Stimulated activated effector memory CD8-positive, alpha-beta T cell treated with anti-CD3 and anti-CD28 coated beads, Interleukin-12 subunit alpha, Interleukin-12 subunit beta, amount 100 ng/mL, for 72 hours (primary cell): ENCODE data around the gene PIK3C2A.
A peak's percentile ranks its signal among the peaks of the same experiment; 100 is the strongest.

Source experiments
- ATAC-seq: fragments of 150-1000 bp; cut with Tn5 transposase; 2 replicates; pipeline ENCODE4 v1.10.0; 2021
- DNase-seq, 2 donors: peaks; one replicate each; pipeline ENCODE4 v3.0.0; 2021 to 2022; ENCODE audit warnings: low spot score in 2 of 2
- H3K27ac Mint-ChIP-seq: one replicate; pipeline ENCODE4 v1.8.0; 2022; ENCODE audit warnings: mild to moderate bottlenecking, mixed read lengths
- H3K36me3 Mint-ChIP-seq: one replicate; pipeline ENCODE4 v1.8.0; 2022; ENCODE audit warnings: mild to moderate bottlenecking, mixed read lengths
- H3K4me1 Mint-ChIP-seq: one replicate; pipeline ENCODE4 v1.8.0; 2022; ENCODE audit warnings: mixed read lengths
- H3K4me3 Mint-ChIP-seq: one replicate; pipeline ENCODE4 v1.8.0; 2022; ENCODE audit warnings: mild to moderate bottlenecking, mixed read lengths
- H3K9me3 Mint-ChIP-seq: one replicate; pipeline ENCODE4 v1.8.0; 2022; ENCODE audit warnings: mixed read lengths

PIK3C2A gene

DNA sequence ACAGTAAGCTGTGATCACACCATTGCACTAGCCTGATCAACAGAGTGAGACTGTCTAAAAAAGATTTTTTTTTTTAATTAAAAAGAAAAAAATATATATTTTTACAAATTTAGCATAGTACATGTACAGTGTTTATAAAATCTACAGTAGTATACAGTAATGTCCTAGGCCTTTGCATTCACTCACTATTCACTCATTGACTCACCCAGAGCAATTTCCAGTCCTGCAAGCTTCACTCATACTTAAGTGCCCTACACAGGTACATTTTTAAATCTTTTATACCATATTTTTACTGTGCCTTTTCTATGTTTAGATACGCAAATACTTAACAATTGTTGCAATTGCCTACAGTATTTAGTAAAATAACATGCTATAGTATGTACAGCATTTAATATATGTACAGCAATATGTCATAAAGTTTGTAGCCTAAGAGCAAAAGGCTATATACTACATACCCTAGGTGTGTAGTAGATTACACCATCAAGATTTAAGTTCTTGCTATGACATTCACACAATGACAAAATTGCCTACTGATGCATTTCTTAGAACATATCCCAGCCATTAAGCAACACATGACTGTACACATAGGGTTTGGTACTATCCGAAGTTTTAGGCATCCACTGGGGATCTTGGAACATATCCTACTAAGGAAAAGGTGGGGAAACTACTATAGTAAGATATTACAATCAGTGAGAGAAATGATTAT lies 22.8 kb downstream of the PIK3C2A start:
- H3K36me3 Mint-ChIP-seq = peaks cover 20% of the 10 kb centered on the region
- H3K4me3 Mint-ChIP-seq = no peak overlapping the region
- peaks cover 12% of the 10 kb centered on the region for H3K4me1 Mint-ChIP-seq
- H3K9me3 Mint-ChIP-seq = no peaks in the 10 kb centered on the region
- DNase-seq (no peak), ATAC-seq (no peak)
- H3K27ac Mint-ChIP-seq = no peak overlapping the region

DNA sequence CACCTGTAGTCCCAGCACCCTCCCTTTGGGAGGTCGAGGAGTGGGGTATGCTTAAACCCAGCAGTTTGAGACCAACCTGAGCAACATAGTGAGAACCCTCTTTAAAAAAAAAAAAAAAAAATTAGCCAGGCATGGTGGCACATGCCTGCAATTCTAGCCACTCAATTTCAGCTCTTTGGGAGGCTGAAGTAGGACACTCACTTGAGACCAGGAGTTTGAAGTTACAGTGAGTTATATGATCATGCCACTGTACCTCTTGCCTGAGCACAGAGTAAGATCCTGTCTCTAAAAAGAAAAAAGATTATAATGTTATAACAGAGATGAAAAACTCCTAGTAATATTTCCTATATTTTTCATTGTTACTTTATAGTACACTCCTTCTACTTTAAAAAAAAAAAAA lies 23.9 kb downstream of the PIK3C2A start:
- H3K36me3 Mint-ChIP-seq = peaks cover 12% of the 10 kb centered on the region
- H3K27ac Mint-ChIP-seq = no peak overlapping the region
- H3K4me1 Mint-ChIP-seq = peaks cover 12% of the 10 kb centered on the region
- no peak overlapping the region for H3K4me3 Mint-ChIP-seq
- ATAC-seq = no peak
- no peaks in the 10 kb centered on the region for H3K9me3 Mint-ChIP-seq
- no peak for DNase-seq

DNA sequence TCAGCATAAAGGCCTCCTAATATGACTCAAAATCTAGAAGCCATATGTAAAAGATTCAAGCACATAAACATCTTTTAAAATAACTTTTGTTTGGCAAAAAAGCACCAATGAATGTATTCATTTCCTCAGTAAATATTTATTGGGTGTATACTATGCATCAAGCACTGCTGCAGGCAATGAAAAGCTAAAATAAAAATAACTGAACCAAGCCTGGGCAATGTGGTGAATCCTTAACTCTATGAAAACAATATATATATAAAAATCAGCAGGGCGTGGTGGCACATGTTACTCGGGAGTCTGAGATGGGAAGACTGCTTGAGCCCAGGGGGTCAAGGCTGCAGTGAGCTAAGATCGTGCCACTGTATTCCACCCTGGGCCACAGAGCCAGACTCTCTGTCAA lies 27.8 kb downstream of the PIK3C2A start:
- no peak for ATAC-seq
- Mint-ChIP-seq H3K27ac (no peak overlapping the region), H3K9me3 (no peaks in the 10 kb centered on the region), H3K4me3 (no peak overlapping the region), H3K4me1 (no peaks in the 10 kb centered on the region), H3K36me3 (peaks cover 12% of the 10 kb centered on the region)
- DNase-seq = no peak

DNA sequence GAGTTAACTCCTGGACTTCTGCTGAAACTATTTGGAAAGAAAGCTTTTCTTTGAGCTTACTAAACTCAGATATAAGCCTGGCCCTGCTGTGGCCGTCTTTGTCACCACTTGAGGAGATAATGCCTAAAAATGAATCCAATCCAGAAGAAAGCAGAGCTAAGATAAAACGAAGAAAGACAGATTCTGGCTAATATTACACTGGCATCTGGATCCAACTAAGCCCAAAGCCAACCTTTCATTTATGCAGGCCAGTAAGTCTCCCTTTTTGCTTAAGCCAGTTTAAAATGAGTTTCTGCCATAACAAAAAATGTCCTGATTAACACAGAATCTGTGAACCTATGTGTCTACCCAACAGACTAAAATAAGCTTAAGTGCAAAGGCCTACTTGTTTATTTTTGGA lies 34.5 kb downstream of the PIK3C2A start:
- ATAC-seq = no peak
- no peak for DNase-seq
- H3K4me1 Mint-ChIP-seq = peaks cover 9% of the 10 kb centered on the region
- H3K27ac Mint-ChIP-seq = no peak overlapping the region
- no peaks in the 10 kb centered on the region for H3K9me3 Mint-ChIP-seq
- no peak overlapping the region for H3K4me3 Mint-ChIP-seq
- H3K36me3 Mint-ChIP-seq = peaks cover 9% of the 10 kb centered on the region

DNA sequence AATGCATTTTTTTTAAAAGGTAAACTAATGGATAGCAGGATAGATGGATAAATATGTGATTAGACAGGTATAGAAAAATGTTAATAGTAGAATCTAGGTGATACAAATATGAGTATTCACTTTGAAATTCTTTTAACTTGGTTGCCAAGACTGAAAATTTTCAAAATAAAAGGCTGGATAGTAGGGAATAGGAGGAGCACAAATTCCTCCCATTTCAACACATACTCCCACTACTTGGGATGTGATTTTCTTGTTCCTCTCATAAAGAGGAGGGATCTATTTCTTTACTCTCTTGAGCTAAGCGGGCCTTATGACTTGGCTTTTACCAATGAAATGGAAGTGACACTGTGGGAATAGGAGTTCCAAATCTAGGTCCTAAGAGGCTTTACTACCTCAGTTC lies 35.9 kb downstream of the PIK3C2A start:
- H3K4me3 Mint-ChIP-seq = no peak overlapping the region
- DNase-seq (no peak), ATAC-seq (no peak)
- no peaks in the 10 kb centered on the region for H3K9me3 Mint-ChIP-seq
- H3K36me3 Mint-ChIP-seq = peaks cover 23% of the 10 kb centered on the region
- no peak overlapping the region for H3K27ac Mint-ChIP-seq
- peaks cover 9% of the 10 kb centered on the region for H3K4me1 Mint-ChIP-seq

DNA sequence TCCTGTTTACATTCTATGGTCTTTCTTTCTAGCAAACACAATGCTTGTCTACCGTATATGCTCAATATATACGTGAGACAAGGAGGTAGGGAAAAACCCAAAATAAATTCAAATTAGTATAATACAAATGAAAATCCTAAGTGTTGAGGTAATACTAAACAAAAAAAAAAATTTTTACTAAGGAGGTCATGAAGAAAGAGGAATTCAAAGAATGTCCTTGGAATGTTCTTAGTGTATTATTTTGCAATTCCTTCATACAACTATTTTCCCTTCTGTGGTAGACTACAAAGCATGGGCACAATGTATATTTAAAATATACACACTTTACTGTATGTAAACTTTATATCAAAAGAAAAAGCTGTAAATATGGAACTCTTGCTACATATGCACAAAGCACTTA lies 36.4 kb downstream of the PIK3C2A start:
- no peak for ATAC-seq
- H3K4me3 Mint-ChIP-seq = no peak overlapping the region
- no peak overlapping the region for H3K27ac Mint-ChIP-seq
- H3K4me1 Mint-ChIP-seq = peaks cover 9% of the 10 kb centered on the region
- peaks cover 24% of the 10 kb centered on the region for H3K36me3 Mint-ChIP-seq
- DNase-seq = no peak
- H3K9me3 Mint-ChIP-seq = no peaks in the 10 kb centered on the region

DNA sequence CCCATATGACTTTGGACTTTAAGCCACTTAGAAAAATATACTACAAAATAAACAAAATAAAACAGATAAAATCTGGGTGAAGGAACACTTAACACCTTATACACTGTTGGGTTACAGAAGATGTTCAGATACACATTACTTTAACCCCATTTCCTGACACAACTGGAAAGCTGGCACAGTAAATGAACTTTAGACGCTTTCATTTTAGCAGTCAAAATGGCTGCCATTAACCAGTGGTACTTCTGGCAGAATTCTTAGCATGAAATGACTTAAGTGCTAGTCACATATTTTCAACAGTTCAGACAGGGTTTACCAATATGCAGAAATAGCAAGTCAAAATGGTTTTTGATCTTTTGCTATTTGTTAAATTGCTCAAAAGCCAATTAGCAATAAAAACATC lies 37.9 kb downstream of the PIK3C2A start:
- peaks cover 14% of the 10 kb centered on the region for H3K4me1 Mint-ChIP-seq
- H3K27ac Mint-ChIP-seq = no peak overlapping the region
- H3K4me3 Mint-ChIP-seq = no peak overlapping the region
- H3K9me3 Mint-ChIP-seq = no peaks in the 10 kb centered on the region
- H3K36me3 Mint-ChIP-seq = peaks cover 24% of the 10 kb centered on the region
- DNase-seq (no peak), ATAC-seq (no peak)

DNA sequence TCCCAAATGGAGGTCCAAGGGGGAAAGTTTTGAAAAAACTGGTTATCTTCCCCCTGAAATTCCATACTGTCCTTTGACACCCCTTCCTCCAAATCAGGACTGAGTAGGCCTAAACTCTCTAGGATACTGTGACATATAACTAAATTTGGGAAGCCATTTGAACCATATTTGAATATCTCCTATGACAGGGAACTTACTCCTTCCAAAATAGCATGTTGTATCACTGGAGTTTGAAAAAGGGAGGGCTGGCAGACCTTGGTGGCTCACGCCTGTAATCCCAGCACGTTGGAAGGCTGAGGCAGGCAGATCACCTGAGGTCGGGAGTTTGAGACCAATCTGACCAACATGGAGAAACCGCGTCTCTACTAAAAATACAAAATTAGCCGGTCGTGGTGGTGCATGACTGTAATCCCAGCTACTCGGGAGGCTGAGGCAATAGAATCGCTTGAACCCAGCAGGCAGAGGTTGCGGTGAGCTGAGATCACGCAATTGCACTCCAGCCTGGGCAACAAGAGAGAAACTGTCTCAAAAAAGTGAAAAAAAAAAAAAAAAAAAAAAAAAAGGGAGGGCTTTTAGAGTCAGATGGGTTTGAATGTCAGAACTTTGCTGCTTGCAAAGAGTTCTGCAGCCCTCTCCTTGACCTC lies 42.4 kb downstream of the PIK3C2A start:
- Mint-ChIP-seq H3K27ac (no peak overlapping the region), H3K4me1 (peaks cover 20% of the 10 kb centered on the region), H3K36me3 (peaks cover 29% of the 10 kb centered on the region), H3K9me3 (no peaks in the 10 kb centered on the region), H3K4me3 (no peak overlapping the region)
- no peak for ATAC-seq
- DNase-seq = no peak

DNA sequence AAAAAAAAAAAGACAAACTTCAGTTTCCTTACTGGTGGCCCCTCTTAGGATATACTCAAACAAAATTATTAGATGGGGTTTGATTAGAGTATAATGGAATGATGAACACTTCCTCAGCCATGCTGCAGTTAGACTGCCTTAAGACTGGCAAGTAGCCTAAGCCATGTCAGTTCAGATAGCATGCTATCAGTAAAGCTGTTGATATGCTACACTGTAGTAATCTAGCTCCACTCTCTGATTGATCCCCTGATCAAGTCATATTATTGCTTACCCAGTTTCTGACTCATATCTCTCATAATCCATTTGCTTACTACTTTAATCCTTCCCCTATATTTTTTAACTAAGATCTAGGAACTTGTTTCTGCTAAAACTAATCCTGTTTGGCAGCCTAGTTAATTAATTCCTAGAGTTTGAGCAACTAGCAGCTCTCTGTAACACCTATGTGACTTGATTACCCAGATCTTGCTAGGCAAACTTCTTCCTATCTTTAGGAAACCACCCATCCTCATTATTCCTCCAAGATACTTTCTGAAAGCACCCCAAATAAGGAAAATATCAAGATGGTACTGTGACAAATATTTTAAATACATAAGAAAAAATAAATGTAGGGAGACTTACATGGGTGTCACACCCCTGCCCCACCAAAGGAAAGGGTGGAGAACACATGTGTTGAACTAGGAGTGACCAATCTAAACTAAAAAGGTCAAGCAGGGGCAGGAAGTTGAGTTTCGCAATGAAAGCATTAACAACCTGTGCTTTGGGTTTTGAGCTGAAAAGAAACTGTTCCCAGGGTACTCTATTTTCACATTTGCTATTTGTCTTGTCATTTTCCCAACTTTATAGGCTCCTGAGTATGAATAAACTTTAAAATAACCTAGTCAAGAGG lies 43.2 kb downstream of the PIK3C2A start:
- H3K4me1 Mint-ChIP-seq = peaks cover 26% of the 10 kb centered on the region
- H3K9me3 Mint-ChIP-seq = no peaks in the 10 kb centered on the region
- peaks cover 29% of the 10 kb centered on the region for H3K36me3 Mint-ChIP-seq
- no peak overlapping the region for H3K27ac Mint-ChIP-seq
- H3K4me3 Mint-ChIP-seq = no peak overlapping the region
- DNase-seq (no peak), ATAC-seq (peak; percentile 67)

DNA sequence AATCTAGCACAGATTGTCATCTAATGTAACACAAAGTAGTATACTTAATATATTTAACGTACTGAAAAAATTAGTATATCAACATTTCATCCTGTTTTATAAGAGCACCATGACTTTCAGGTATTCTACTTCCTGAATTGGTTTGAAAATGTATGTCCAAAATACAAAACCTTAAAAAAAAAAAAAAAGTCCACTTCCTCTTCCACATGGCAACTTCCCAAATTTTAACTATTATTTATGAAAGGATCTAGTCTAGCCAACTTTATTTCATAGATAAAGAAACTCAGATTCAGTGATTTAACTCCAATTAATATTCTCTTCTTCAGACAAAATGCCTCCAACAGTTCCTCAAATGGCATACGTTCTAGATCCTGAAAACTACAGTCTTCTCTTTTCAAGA lies 44.0 kb downstream of the PIK3C2A start:
- ATAC-seq (no peak), DNase-seq (no peak)
- peaks cover 26% of the 10 kb centered on the region for H3K4me1 Mint-ChIP-seq
- no peaks in the 10 kb centered on the region for H3K9me3 Mint-ChIP-seq
- peaks cover 24% of the 10 kb centered on the region for H3K36me3 Mint-ChIP-seq
- no peak overlapping the region for H3K27ac Mint-ChIP-seq
- H3K4me3 Mint-ChIP-seq = no peak overlapping the region

DNA sequence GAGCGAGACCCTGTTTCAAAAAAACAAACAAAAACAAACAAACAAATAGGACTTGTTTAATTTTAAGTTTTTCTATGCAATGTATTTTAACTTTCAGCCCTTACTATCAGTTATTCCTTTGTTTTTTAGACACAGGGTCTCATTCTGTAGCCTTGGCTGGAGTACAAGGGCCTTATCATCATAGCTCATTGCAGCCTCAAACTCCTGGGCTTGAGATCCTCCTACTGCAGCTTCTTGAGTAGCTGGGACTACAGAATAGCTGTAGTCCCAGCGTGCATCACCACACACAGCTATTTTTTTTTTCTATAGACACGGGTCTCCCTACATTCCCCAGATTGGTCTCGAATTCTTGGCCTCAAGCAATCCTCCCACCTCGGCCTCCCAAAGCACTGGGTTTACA lies 44.5 kb downstream of the PIK3C2A start:
- no peak for DNase-seq
- peaks cover 26% of the 10 kb centered on the region for H3K4me1 Mint-ChIP-seq
- H3K4me3 Mint-ChIP-seq = no peak overlapping the region
- H3K9me3 Mint-ChIP-seq = no peaks in the 10 kb centered on the region
- H3K27ac Mint-ChIP-seq = no peak overlapping the region
- peaks cover 19% of the 10 kb centered on the region for H3K36me3 Mint-ChIP-seq
- ATAC-seq = no peak

DNA sequence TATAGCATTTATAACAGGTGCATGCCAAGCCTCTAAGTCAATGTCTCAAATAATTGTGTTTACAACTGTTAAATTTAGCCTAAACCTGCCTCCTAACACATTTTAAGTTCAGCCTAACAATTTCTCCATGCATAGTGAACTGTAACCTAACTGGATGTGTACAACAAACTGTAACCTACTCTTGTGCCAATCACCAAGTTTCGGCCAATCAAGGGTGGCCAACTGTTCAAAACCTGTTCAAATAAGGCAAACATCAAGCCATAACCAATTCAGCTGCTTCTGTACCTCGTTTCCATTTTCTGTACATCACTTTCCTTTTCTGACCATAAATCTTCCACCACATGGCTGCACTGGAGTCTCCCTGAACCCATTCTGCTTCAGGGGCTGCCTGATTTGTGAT lies 45.4 kb downstream of the PIK3C2A start:
- no peak overlapping the region for H3K27ac Mint-ChIP-seq
- H3K36me3 Mint-ChIP-seq = peaks cover 10% of the 10 kb centered on the region
- peaks cover 26% of the 10 kb centered on the region for H3K4me1 Mint-ChIP-seq
- H3K4me3 Mint-ChIP-seq = no peak overlapping the region
- H3K9me3 Mint-ChIP-seq = no peaks in the 10 kb centered on the region
- no peak for DNase-seq
- ATAC-seq = no peak

DNA sequence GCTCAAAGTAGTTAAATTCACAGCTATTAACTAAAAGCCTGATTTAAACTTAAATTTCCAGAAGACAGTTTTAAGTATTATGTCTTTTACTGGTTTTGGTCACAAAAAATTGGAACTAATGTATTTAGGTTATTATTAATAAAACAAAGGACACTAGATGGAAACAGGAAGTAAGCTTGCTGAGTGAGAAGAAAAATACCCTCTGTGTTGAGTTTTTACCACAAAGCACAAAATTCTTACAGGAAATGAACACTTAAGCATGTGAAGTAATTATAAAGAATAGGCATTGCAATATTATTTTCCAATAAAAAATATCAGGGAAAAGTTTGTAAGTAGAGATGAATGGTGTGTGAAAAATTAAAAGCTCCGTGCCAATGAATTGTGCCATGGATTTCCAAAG lies 46.3 kb downstream of the PIK3C2A start:
- H3K4me3 Mint-ChIP-seq = no peak overlapping the region
- no peak overlapping the region for H3K27ac Mint-ChIP-seq
- H3K4me1 Mint-ChIP-seq = peaks cover 32% of the 10 kb centered on the region

DNA sequence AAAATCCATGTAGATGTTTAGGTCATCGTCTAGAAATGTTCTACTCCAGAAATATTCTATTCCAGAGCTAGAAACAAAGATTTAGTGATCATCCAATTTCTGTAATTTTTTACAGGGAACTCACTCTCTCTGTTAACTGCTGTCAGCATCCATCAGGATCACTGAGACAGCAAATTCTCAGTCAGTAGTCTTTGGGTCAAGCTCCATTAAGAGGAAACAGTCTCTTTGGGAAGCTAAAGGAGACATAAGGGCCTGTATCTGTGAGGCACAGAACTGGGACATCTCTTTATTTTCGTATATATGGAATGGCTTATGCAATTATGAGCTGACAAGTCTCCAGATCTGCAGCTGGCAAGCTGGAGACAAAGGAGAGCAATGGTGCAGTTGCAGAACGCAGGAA lies 48.3 kb downstream of the PIK3C2A start:
- H3K9me3 Mint-ChIP-seq = no peaks in the 10 kb centered on the region
- H3K4me1 Mint-ChIP-seq = peaks cover 34% of the 10 kb centered on the region
- ATAC-seq (no peak), DNase-seq (no peak)
- H3K4me3 Mint-ChIP-seq = no peak overlapping the region
- no peak overlapping the region for H3K27ac Mint-ChIP-seq
- peaks cover 14% of the 10 kb centered on the region for H3K36me3 Mint-ChIP-seq

More for the DNA sequence above, 46.3 kb downstream of the PIK3C2A start:
- Mint-ChIP-seq H3K36me3 (peaks cover 5% of the 10 kb centered on the region), H3K9me3 (no peaks in the 10 kb centered on the region)
- no peak for ATAC-seq
- no peak for DNase-seq
